HepG2 (cell line): ENCODE results near the gene UBR1. TPM values are rescaled to one million over a fixed set of nuclear protein-coding genes. Genes with fewer than 3 reads are reported as not detected.

Experiments used
- CERS6 ChIP-seq: sonication (generic); formaldehyde crosslinking; IDR thresholded peaks from 2 replicates; pipeline ENCODE4 v1.5.0; 2020; ENCODE audit warnings: missing genetic modification reagents
- CREM ChIP-seq, 2 experiments: sonication (generic) in 1 of 2; formaldehyde crosslinking in 1 of 2; IDR thresholded peaks; 2 replicates each; pipeline versions ENCODE4 v1.4.0 to v1.6.1; 2016 to 2020; ENCODE audit warnings: antibody characterized with exemption in 1 of 2, mild to moderate bottlenecking in 1 of 2, missing genetic modification reagents in 1 of 2
- FOXJ3 ChIP-seq: sonication (generic); formaldehyde crosslinking; IDR thresholded peaks from 2 replicates; pipeline ENCODE4 v1.4.0; 2020; ENCODE audit warnings: missing genetic modification reagents, mild to moderate bottlenecking, borderline replicate concordance
- REST ChIP-seq, 2 experiments: IDR thresholded peaks; 2 replicates each; pipeline ENCODE4 v1.6.1; 2011 to 2012; ENCODE audit warnings: low read length in 2 of 2, borderline replicate concordance in 1 of 2, low read depth in 1 of 2, mild to moderate bottlenecking in 1 of 2, moderate library complexity in 1 of 2
- SP2 ChIP-seq: sonication (generic); formaldehyde crosslinking; IDR thresholded peaks from 2 replicates; pipeline ENCODE4 v1.5.1; 2020; ENCODE audit warnings: mild to moderate bottlenecking, missing genetic modification reagents
- TCF12 ChIP-seq, 2 experiments: fragments of 450-650 bp in 1 of 2; sonication (generic) in 1 of 2; formaldehyde crosslinking in 1 of 2; IDR thresholded peaks; 2 replicates each; pipeline versions ENCODE4 v1.6.1 to v1.8.0; 2017 to 2022; ENCODE audit warnings: antibody characterized with exemption in 1 of 2, mild to moderate bottlenecking in 1 of 2, missing genetic modification reagents in 1 of 2, moderate library complexity in 1 of 2
- ZNF10 ChIP-seq: sonication (generic); formaldehyde crosslinking; IDR thresholded peaks from 2 replicates; pipeline ENCODE4 v1.4.0; 2020; ENCODE audit warnings: mild to moderate bottlenecking, low read depth, missing genetic modification reagents, borderline replicate concordance
- ZNF318 ChIP-seq: sonication (generic); formaldehyde crosslinking; IDR thresholded peaks from 2 replicates; pipeline ENCODE4 v1.4.0; 2020; ENCODE audit warnings: mild to moderate bottlenecking, missing genetic modification reagents
- ZNF326 ChIP-seq: sonication (generic); formaldehyde crosslinking; IDR thresholded peaks from 2 replicates; pipeline ENCODE4 v1.4.0; 2020; ENCODE audit warnings: missing genetic modification reagents, borderline replicate concordance
- ZNF329 ChIP-seq: sonication (generic); formaldehyde crosslinking; IDR thresholded peaks from 2 replicates; pipeline ENCODE4 v1.9.0; 2021; ENCODE audit warnings: low read depth, mild to moderate bottlenecking, missing genetic modification reagents
- ZNF75D ChIP-seq: sonication (generic); formaldehyde crosslinking; IDR thresholded peaks from 2 replicates; pipeline ENCODE4 v1.8.1; 2023; ENCODE audit warnings: missing genetic modification reagents, mild to moderate bottlenecking, borderline replicate concordance
- polyA plus RNA-seq, 8 experiments: library from polyadenylated mRNA; depleted of rRNA in 3 of 8; stranded (reverse) in 7 of 8; unstranded in 1 of 8; fragments of >200 nt; fragmentation: Illumina TruSeq in 4 of 8; extraction: Trizol in 4 of 8; gene quantifications; 2 replicates each; pipeline versions ENCODE4 v1.2.1 to v1.2.3, GENCODE V29; 2011 to 2016; ENCODE audit warnings: low read depth in 4 of 8, missing spikeins in 1 of 8, mixed read lengths in 1 of 8; ENCODE audit not compliant: insufficient read depth in 1 of 8
- total RNA-seq, 5 experiments: library from RNA; depleted of rRNA; stranded (reverse); fragments of >200 nt; fragmentation: Illumina TruSeq; extraction: Trizol; gene quantifications; 2 replicates each; pipeline ENCODE4 v1.2.3, GENCODE V29; 2016; ENCODE audit warnings: low read depth in 1 of 5
- TF ChIP-seq, protein P1 (sequence below): IDR thresholded peaks from 2 replicates; pipeline ENCODE4 v1.6.1; 2016; ENCODE audit warnings: mild to moderate bottlenecking, missing biosample characterization, missing genetic modification reagents
- TF ChIP-seq, protein P2 (sequence below): sonication (generic); formaldehyde crosslinking; IDR thresholded peaks from 2 replicates; pipeline ENCODE4 v1.5.1; 2020; ENCODE audit warnings: missing genetic modification reagents, mild to moderate bottlenecking, borderline replicate concordance

The UBR1 gene
- total and polyA plus RNA-seq, 2 of the 13 experiments (the other 11 are each of a cell fraction or from before 2014, with no cell fraction given) = 6.4 to 18.0 TPM

DNA sequence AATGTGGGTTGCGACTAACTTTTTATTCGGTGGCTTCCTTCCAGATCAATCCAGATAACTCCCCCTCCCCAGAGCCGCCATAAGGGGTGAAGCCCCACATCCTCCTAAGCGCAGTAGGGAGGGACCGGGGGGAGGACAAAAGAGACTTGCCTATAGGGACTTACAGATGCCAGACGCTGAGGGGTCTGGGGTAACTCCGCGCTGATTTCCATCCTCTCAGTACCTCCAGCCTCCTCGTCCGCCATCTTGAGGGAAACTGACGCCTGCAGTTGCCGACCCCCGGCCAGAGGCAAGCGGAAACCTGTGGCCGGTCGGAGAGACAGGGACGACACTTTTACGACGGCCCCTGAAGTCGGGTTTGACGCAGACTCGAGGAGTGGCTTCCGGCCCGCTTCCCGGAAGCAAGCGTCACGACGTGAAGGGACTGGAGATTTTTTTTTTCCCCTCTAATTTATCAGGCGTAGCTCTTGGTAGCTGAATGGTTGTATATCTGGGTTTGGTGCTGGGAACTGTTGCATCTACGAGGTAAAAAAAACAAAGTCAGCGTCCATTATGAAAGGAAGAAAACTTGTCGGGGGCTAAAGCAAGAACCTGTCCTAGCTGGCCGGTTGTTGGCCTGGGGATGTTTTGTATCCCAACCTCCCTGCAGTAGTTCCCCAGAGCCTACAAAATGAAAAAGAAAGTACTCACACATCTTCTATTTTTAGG is at the start of gene UBR1 (continued):
- TF ChIP-seq ZNF318 (no peak), ZNF326 (no peak), FOXJ3 (CRISPR knock-in tag) (no peak; the same call in 1 of the 2 replicates), ZNF75D (CRISPR knock-in tag) (no peak), ZNF10 (no peak), ZNF329 (CRISPR knock-in tag) (no peak), CERS6 (CRISPR knock-in tag) (no peak), TCF12 (IDR thresholded peaks at IDR 0.05) (no peak), TCF12 (CRISPR knock-in tag; IDR thresholded peaks at IDR 0.05) (no peak), SP2 (no peak), CREM (IDR thresholded peaks at IDR 0.05) (peak; percentile 86), CREM (CRISPR knock-in tag; IDR thresholded peaks at IDR 0.05) (no peak), REST (IDR thresholded peaks at IDR 0.05; ENCODE audit: borderline replicate concordance in 1 of 2, low read depth in 1 of 2, low read length in 2 of 2) (no peak)
- TF ChIP-seq, protein P1, sequence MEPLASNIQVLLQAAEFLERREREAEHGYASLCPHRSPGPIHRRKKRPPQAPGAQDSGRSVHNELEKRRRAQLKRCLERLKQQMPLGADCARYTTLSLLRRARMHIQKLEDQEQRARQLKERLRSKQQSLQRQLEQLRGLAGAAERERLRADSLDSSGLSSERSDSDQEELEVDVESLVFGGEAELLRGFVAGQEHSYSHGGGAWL (CRISPR knock-in tag) = no peak
- TF ChIP-seq, protein P2, sequence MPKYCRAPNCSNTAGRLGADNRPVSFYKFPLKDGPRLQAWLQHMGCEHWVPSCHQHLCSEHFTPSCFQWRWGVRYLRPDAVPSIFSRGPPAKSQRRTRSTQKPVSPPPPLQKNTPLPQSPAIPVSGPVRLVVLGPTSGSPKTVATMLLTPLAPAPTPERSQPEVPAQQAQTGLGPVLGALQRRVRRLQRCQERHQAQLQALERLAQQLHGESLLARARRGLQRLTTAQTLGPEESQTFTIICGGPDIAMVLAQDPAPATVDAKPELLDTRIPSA (CRISPR knock-in tag) = no peak
